Vagina (tissue), 2 donors: ENCODE data around the gene NRXN2. TPM values are rescaled to one million over a fixed set of nuclear protein-coding genes. Genes with fewer than 3 reads are reported as not detected.

Experiments used
- DNase-seq, 2 donors: peaks; one replicate each; pipeline ENCODE4 v3.0.0-alpha.2; 2017; ENCODE audit errors: extremely low spot score in 2 of 2
- H3K27ac ChIP-seq: fragments of 200-600 bp; sonication (generic); one replicate; pipeline ENCODE4 v1.5.1; 2019
- H3K27me3 ChIP-seq: fragments of 200-600 bp; sonication (generic); one replicate; pipeline ENCODE4 v1.5.1; 2019
- H3K36me3 ChIP-seq, 2 donors: fragments of 200-600 bp; sonication (generic); one replicate each; pipeline ENCODE4 v1.5.1; 2017 to 2019
- H3K4me1 ChIP-seq: fragments of 200-600 bp; sonication (generic); one replicate; pipeline ENCODE4 v1.5.1; 2019
- H3K4me3 ChIP-seq, 2 donors: fragments of 200-600 bp; sonication (generic); 1 replicate in 1 of 2; 2 replicates in 1 of 2; pipeline ENCODE4 v1.5.1; 2016 to 2019
- H3K9me3 ChIP-seq: fragments of 200-600 bp; sonication (generic); one replicate; pipeline ENCODE4 v1.5.1; 2019
- CTCF ChIP-seq, 3 experiments: fragments of 450-650 bp in 2 of 3; fragments of 200-600 bp in 1 of 3; sonication (generic) in 1 of 3; IDR thresholded peaks; one replicate each; pipeline ENCODE4 v1.5.1; 2017 to 2019; ENCODE audit warnings: antibody characterized with exemption in 3 of 3, mild to moderate bottlenecking in 2 of 3, moderate library complexity in 2 of 3
- POLR2A ChIP-seq, 2 donors: fragments of 450-650 bp; IDR thresholded peaks; one replicate each; pipeline ENCODE4 v1.6.1; 2017; ENCODE audit warnings: antibody characterized with exemption in 2 of 2, mild to moderate bottlenecking in 2 of 2, moderate library complexity in 2 of 2
- POLR2AphosphoS5 ChIP-seq, 2 donors: sonication (generic); formaldehyde crosslinking; IDR thresholded peaks; one replicate each; pipeline ENCODE4 v1.9.0; 2017; ENCODE audit warnings: antibody characterized with exemption in 2 of 2, mild to moderate bottlenecking in 2 of 2, low read depth in 1 of 2; ENCODE audit not compliant: insufficient read depth in 1 of 2
- intact Hi-C: fragments of 100-400 bp; cut with DNase I; formaldehyde crosslinking; loops from one replicate; pipeline ENCODE4 v1.15.1; 2023
- total RNA-seq: library from RNA; depleted of rRNA; stranded (reverse); fragments of >200 nt; gene quantifications from one replicate; pipeline ENCODE4 v1.2.3, GENCODE V29; 2016

Gene NRXN2
- total RNA-seq, 1 donor from 2014 or later = 16.9 TPM

- Histone ChIP-seq H3K4me3 (no peak overlapping the region), H3K4me1 (peaks cover 17% of the 10 kb centered on the region), H3K9me3 (no peaks in the 10 kb centered on the region), H3K27me3 (no peaks in the 10 kb centered on the region), H3K27ac (no peak overlapping the region), H3K36me3 (no peaks in the 10 kb centered on the region)
- no peak for DNase-seq
- intact Hi-C loops = no loop called here
- TF ChIP-seq POLR2AphosphoS5 (IDR thresholded peaks at IDR 0.05; ENCODE audit: insufficient read depth in 1 of 2, low read depth in 1 of 2) (no peak), CTCF (IDR thresholded peaks at IDR 0.05) (no peak), POLR2A (IDR thresholded peaks at IDR 0.05) (no peak)
Measured at GRCh38 chr11:64755681-64756361, 32.8 kb upstream of the NRXN2 start.

- Histone ChIP-seq H3K4me3 (no peak overlapping the region), H3K27ac (no peak overlapping the region)
Measured at GRCh38 chr11:64754919-64755662, 32.1 kb upstream of the NRXN2 start.

GRCh38 chr11:64754124-64754918 lies 31.3 kb upstream of the NRXN2 start:
- Histone ChIP-seq H3K9me3 (no peaks in the 10 kb centered on the region), H3K27ac (no peak overlapping the region), H3K27me3 (no peaks in the 10 kb centered on the region), H3K4me3 (no peak overlapping the region), H3K36me3 (no peaks in the 10 kb centered on the region), H3K4me1 (peaks cover 4% of the 10 kb centered on the region)
- intact Hi-C loops = no loop called here
- DNase-seq = no peak
- TF ChIP-seq POLR2A (IDR thresholded peaks at IDR 0.05) = no peak
- TF ChIP-seq CTCF (IDR thresholded peaks at IDR 0.05) = no peak
- TF ChIP-seq POLR2AphosphoS5 (IDR thresholded peaks at IDR 0.05; ENCODE audit: insufficient read depth in 1 of 2, low read depth in 1 of 2) = no peak

More at GRCh38 chr11:64754919-64755662, 32.1 kb upstream of the NRXN2 start:
- no peaks in the 10 kb centered on the region for H3K36me3 ChIP-seq
- no peak for DNase-seq
- intact Hi-C loops = no loop called here
- no peaks in the 10 kb centered on the region for H3K9me3 ChIP-seq
- TF ChIP-seq CTCF (IDR thresholded peaks at IDR 0.05) = no peak
- no peak for TF ChIP-seq POLR2AphosphoS5 (IDR thresholded peaks at IDR 0.05; ENCODE audit: insufficient read depth in 1 of 2, low read depth in 1 of 2)
- TF ChIP-seq POLR2A (IDR thresholded peaks at IDR 0.05) = no peak
- peaks cover 10% of the 10 kb centered on the region for H3K4me1 ChIP-seq
- no peaks in the 10 kb centered on the region for H3K27me3 ChIP-seq

- Histone ChIP-seq H3K27ac (no peak overlapping the region), H3K36me3 (no peaks in the 10 kb centered on the region), H3K9me3 (no peaks in the 10 kb centered on the region), H3K4me1 (peaks cover 4% of the 10 kb centered on the region), H3K4me3 (no peak overlapping the region), H3K27me3 (no peaks in the 10 kb centered on the region)
- intact Hi-C loops = no loop called here
- no peak for TF ChIP-seq POLR2A (IDR thresholded peaks at IDR 0.05)
- TF ChIP-seq POLR2AphosphoS5 (IDR thresholded peaks at IDR 0.05; ENCODE audit: insufficient read depth in 1 of 2, low read depth in 1 of 2) = no peak
- TF ChIP-seq CTCF (IDR thresholded peaks at IDR 0.05) = no peak
- no peak for DNase-seq
Measured at GRCh38 chr11:64753380-64754123, 30.6 kb upstream of the NRXN2 start.
